ENCODE data around the gene SPATA9. TPM values are rescaled to one million over a fixed set of nuclear protein-coding genes. Genes with fewer than 3 reads are reported as not detected.

The SPATA9 gene
- total and polyA plus RNA-seq, 10 donors: 0.23 to 2.8 (median 1.1) TPM; not detected in 1

- intact Hi-C loops (cut with DNase I; ENCODE audit: low total_unique reads): no loop called here
- Histone ChIP-seq H3K4me1 (peaks cover 8 to 74% (median 38%) of the 10 kb centered on the region in 6 donors), H3K36me3 (no peaks in the 10 kb centered on the region), H3K4me3 (no peak overlapping the region), H3K27me3 (replicated peaks in 1 of 7) (no peaks in the 10 kb centered on the region), H3K9me3 (no peaks in the 10 kb centered on the region), H3K27ac (peak overlapping the region in 2 of 8 donors; percentile 48 to 92)
- 55 to 81% (median 73%) methylated on average over 5 of the region's 5 CpGs for WGBS, 5 donors
- TF ChIP-seq POLR2AphosphoS5 (IDR thresholded peaks at IDR 0.05) (no peak), POLR2A (IDR thresholded peaks at IDR 0.05) (no peak), CTCF (IDR thresholded peaks at IDR 0.05 in 8 of 11, conservative IDR thresholded peaks at IDR 0.05 in 3 of 11) (no peak)
- no peak for DNase-seq
Observed at GRCh38 chr5:95725071-95725820, 42.5 kb upstream of the SPATA9 start.

GRCh38 chr5:95723632-95724369 lies 41.0 kb upstream of the SPATA9 start:
- H3K27me3 ChIP-seq (replicated peaks in 1 of 7): no peaks in the 10 kb centered on the region
- H3K4me1 ChIP-seq: peaks cover 2 to 61% (median 29%) of the 10 kb centered on the region in 6 donors
- DNase-seq: no peak
- 53 to 76% (median 67%) methylated on average over 5 of the region's 5 CpGs for WGBS, 5 donors
- no peaks in the 10 kb centered on the region for H3K36me3 ChIP-seq
- no peak overlapping the region for H3K4me3 ChIP-seq
- TF ChIP-seq POLR2AphosphoS5 (IDR thresholded peaks at IDR 0.05) (no peak), POLR2A (IDR thresholded peaks at IDR 0.05) (no peak), CTCF (IDR thresholded peaks at IDR 0.05 in 8 of 11, conservative IDR thresholded peaks at IDR 0.05 in 3 of 11) (no peak)
- no peak overlapping the region for H3K27ac ChIP-seq
- H3K9me3 ChIP-seq: no peaks in the 10 kb centered on the region
- intact Hi-C loops (cut with DNase I; ENCODE audit: low total_unique reads): no loop called here

GRCh38 chr5:95721582-95722295 lies 38.9 kb upstream of the SPATA9 start:
- H3K36me3 ChIP-seq: no peaks in the 10 kb centered on the region
- intact Hi-C loops (cut with DNase I; ENCODE audit: low total_unique reads): no loop called here
- peaks cover 0 to 55% (median 15%) of the 10 kb centered on the region in 6 donors for H3K4me1 ChIP-seq
- H3K27me3 ChIP-seq (replicated peaks in 1 of 7): no peaks in the 10 kb centered on the region
- 29 to 52% (median 42%) methylated on average over 1 of the region's 1 CpG for WGBS, 5 donors
- no peak overlapping the region for H3K4me3 ChIP-seq
- no peak for TF ChIP-seq CTCF (IDR thresholded peaks at IDR 0.05 in 8 of 11, conservative IDR thresholded peaks at IDR 0.05 in 3 of 11)
- no peak for TF ChIP-seq POLR2A (IDR thresholded peaks at IDR 0.05)
- no peak for TF ChIP-seq POLR2AphosphoS5 (IDR thresholded peaks at IDR 0.05)
- H3K9me3 ChIP-seq: no peaks in the 10 kb centered on the region
- DNase-seq: no peak
- H3K27ac ChIP-seq: no peak overlapping the region

Data from spleen (tissue), 11 donors.